Testis (tissue), 3 donors: ENCODE results near the gene IL23A. TPM values are rescaled to one million over a fixed set of nuclear protein-coding genes. Genes with fewer than 3 reads are reported as not detected.
"Not testable (repeated sequence)": the region's sequence is repeated elsewhere in the genome, so short reads cannot be mapped to it uniquely, and the experiment has no call there.

Experiments
- DNase-seq: peaks from one replicate; pipeline ENCODE4 v3.0.0-alpha.2; 2019
- H3K27ac ChIP-seq, 2 donors: fragments of 200-600 bp; sonication (generic); one replicate each; pipeline ENCODE4 v1.5.1; 2019
- H3K27me3 ChIP-seq: fragments of 200-600 bp; sonication (generic); one replicate; pipeline ENCODE4 v1.5.1; 2019
- H3K36me3 ChIP-seq: fragments of 200-600 bp; sonication (generic); one replicate; pipeline ENCODE4 v1.5.1; 2017; ENCODE audit warnings: low read depth; ENCODE audit errors: missing control alignments
- H3K4me1 ChIP-seq: fragments of 200-600 bp; sonication (generic); one replicate; pipeline ENCODE4 v1.5.1; 2019
- H3K4me3 ChIP-seq, 2 donors: fragments of 200-600 bp; sonication (generic); one replicate each; pipeline ENCODE4 v1.5.1; 2017 to 2019
- H3K9me3 ChIP-seq: fragments of 200-600 bp; sonication (generic); one replicate; pipeline ENCODE4 v1.5.1; 2017
- POLR2A ChIP-seq: fragments of 450-650 bp; IDR thresholded peaks from one replicate; pipeline ENCODE4 v1.6.1; 2017; ENCODE audit warnings: antibody characterized with exemption, mild to moderate bottlenecking, moderate library complexity
- WGBS, 2 donors: methylation state at CpG; one replicate each; pipeline ENCODE4 v1.1.5; 2018; 5-methylcytosine and 5-hydroxymethylcytosine counted together
- intact Hi-C: fragments of 100-400 bp; cut with DNase I; formaldehyde crosslinking; loops from one replicate; pipeline ENCODE4 v1.15.1; 2023; ENCODE audit warnings: low total_unique reads
- polyA plus RNA-seq: library from polyadenylated mRNA; stranded (reverse); fragments of 350-450 nt; fragmentation: Illumina TruSeq; extraction: RNeasy Lipid Tissue Mini Kit (QIAGEN cat#74804); gene quantifications from one replicate; pipeline ENCODE4 v1.2.3, GENCODE V29; 2014; ENCODE audit warnings: low read depth, low replicate concordance; ENCODE audit not compliant: insufficient read depth
- total RNA-seq, 2 donors: library from RNA; depleted of rRNA; stranded (reverse); fragments of >200 nt; gene quantifications; one replicate each; pipeline ENCODE4 v1.2.3, GENCODE V29; 2016
- TF ChIP-seq, protein P1 (sequence below), 3 experiments: fragments of 450-650 bp in 2 of 3; fragments of 200-600 bp in 1 of 3; sonication (generic) in 1 of 3; IDR thresholded peaks; one replicate each; pipeline ENCODE4 v1.5.1; 2016 to 2019; ENCODE audit warnings: antibody characterized with exemption in 3 of 3, mild to moderate bottlenecking in 2 of 3, moderate library complexity in 1 of 3

The IL23A gene
- total and polyA plus RNA-seq, 3 donors from 2014 or later = 8.1 to 34.9 (median 8.4) TPM

DNA sequence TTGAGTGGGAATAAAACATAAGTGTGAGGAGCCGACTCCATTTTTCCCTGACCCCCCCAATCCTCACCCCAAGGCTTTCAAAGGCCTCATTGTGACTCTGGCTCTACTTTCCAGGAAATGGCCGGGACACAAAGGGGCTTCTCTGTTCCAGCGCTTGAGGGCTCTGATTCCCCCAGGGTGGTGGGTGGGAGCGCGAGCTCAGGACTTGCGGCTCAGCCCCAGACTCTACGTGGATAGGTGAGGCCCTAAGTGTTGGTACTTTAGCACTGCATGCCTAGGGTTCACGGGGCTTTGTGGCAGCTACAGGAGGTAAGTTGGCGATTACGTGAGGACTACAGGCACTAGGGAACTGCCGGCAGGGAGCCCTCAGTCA, 23.4 kb upstream of the IL23A start:
- WGBS, 2 donors = 0 to 1% methylated on average over 8 to 11 of the region's 11 CpGs

DNA sequence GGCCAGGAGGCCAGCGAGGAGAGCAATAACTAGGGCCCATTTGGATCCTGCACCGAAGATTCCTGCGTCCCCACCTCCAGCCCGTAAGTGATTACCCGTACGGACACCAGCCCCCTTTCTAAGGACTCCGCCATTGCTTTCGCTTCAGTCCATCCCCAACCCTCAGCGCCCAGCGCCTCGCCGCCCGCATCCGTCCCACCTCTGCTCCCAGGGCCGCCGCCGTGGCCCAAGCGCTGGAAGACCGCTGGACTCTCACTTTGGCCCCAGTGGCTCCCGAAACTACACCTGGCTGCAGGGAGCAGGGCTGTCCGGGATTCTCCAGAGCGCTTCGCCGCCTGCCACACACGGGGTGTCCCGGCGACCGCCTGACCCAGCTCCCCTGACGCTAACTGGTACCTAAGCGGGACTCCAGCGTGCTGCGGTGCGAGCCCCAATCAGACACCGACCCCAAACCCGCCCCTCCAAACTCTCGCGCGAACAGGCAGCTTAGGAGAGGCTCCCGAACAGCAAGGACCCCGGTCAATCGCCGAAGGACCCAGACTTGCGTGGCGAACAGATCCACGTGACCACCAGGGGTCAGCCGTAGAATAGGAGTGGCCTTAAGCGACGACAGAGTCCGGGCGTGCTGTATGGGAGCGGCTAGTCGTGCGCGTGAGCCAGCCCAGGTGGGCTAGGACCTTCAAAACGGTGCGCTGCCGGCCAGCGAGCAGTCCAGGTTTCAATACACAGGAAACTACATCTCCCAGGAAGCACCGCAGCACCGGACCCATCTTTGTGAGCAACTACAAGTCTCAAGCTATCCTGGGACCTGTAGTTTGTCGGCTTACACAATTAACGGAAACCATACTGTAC, 22.8 kb upstream of the IL23A start, which contains the start of gene CNPY2:
Gene CNPY2, minus strand, starts transcription at position 367 of the 852 bp plus-strand sequence. CDS start 771 bp downstream, outside the sequence.
- Histone ChIP-seq H3K36me3 (no peaks in the 10 kb centered on the region), H3K9me3 (no peaks in the 10 kb centered on the region), H3K4me3 (peak within 1 kb of the TSS; percentile 59 to 93), H3K4me1 (peaks cover 10% of the 10 kb centered on the region), H3K27ac (peak within 1 kb of the TSS; percentile 79 to 92), H3K27me3 (no peaks in the 10 kb centered on the region)
- TF ChIP-seq POLR2A = no peak
- TF ChIP-seq, protein P1, sequence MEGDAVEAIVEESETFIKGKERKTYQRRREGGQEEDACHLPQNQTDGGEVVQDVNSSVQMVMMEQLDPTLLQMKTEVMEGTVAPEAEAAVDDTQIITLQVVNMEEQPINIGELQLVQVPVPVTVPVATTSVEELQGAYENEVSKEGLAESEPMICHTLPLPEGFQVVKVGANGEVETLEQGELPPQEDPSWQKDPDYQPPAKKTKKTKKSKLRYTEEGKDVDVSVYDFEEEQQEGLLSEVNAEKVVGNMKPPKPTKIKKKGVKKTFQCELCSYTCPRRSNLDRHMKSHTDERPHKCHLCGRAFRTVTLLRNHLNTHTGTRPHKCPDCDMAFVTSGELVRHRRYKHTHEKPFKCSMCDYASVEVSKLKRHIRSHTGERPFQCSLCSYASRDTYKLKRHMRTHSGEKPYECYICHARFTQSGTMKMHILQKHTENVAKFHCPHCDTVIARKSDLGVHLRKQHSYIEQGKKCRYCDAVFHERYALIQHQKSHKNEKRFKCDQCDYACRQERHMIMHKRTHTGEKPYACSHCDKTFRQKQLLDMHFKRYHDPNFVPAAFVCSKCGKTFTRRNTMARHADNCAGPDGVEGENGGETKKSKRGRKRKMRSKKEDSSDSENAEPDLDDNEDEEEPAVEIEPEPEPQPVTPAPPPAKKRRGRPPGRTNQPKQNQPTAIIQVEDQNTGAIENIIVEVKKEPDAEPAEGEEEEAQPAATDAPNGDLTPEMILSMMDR (IDR thresholded peaks at IDR 0.05) = peak in 2 of 3 experiments; percentile 18 to 47
- WGBS, 2 donors = 0 to 2% methylated on average over 30 to 57 of the region's 62 CpGs
- peak; percentile 97 for DNase-seq
- intact Hi-C loops = no loop called here

More for the DNA sequence above, 23.4 kb upstream of the IL23A start:
- DNase-seq = no peak
- Histone ChIP-seq H3K36me3 (no peaks in the 10 kb centered on the region), H3K27me3 (no peaks in the 10 kb centered on the region), H3K9me3 (no peaks in the 10 kb centered on the region), H3K27ac (peak overlapping the region; percentile 79 to 92), H3K4me3 (peak overlapping the region; percentile 59 to 93), H3K4me1 (peaks cover 10% of the 10 kb centered on the region)
- TF ChIP-seq, protein P1 (IDR thresholded peaks at IDR 0.05) = no peak
- no peak for TF ChIP-seq POLR2A
- intact Hi-C loops = no loop called here

DNA sequence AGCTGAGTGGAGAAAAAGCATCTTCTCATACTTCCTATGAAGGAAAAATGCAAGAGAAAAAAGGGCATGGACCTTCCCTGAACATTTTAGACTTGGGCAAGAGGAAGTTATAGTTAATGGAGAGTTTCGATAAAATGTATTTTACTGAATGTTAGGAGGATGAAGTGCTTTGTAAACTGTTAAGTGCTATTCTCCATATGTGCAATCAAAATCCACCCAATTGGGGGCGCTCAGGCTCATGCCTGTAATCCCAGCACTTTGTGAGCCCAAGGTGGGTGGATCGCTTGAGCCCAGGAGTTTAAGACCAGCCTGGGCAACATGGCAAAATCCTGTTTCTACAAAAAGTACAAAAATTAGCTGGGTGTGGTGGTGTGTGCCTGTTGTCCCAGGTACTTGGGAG, 21.0 kb upstream of the IL23A start:
- Histone ChIP-seq H3K36me3 (no peaks in the 10 kb centered on the region), H3K9me3 (no peaks in the 10 kb centered on the region), H3K27me3 (no peaks in the 10 kb centered on the region), H3K27ac (no peak overlapping the region), H3K4me3 (no peak overlapping the region), H3K4me1 (peaks cover 10% of the 10 kb centered on the region)
- intact Hi-C loops = no loop called here
- 92 to 99% methylated on average over 3 of the region's 3 CpGs for WGBS, 2 donors
- TF ChIP-seq, protein P1 (IDR thresholded peaks at IDR 0.05) = no peak
- no peak for TF ChIP-seq POLR2A
- no peak for DNase-seq

DNA sequence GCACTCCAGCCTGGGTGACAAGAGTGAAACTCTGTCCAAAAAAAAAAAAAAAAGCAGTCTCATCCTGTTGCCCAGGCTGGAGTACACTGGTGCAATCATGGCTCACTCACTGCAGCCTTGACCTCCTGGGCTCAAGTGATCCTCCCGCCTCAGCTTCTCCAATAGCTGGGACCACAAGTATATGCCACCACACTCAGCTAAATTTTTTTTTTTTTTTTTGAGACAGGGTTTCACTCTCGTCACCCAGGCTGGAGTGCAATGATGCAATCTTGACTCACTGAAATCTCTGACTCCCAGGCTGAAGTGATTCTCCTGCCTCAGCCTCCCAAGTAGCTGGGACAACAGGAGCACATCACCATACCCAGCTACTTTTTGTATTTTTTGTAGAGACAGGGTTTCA, 17.7 kb upstream of the IL23A start:
- WGBS, 2 donors = 94 to 98% methylated on average over 2 of the region's 2 CpGs
- no peak for TF ChIP-seq POLR2A
- TF ChIP-seq, protein P1 (IDR thresholded peaks at IDR 0.05) = no peak
- Histone ChIP-seq H3K9me3 (no peaks in the 10 kb centered on the region), H3K36me3 (no peaks in the 10 kb centered on the region), H3K4me3 (no peak overlapping the region), H3K27ac (no peak overlapping the region), H3K4me1 (no peaks in the 10 kb centered on the region), H3K27me3 (no peaks in the 10 kb centered on the region)
- DNase-seq = no peak
- intact Hi-C loops = no loop called here

DNA sequence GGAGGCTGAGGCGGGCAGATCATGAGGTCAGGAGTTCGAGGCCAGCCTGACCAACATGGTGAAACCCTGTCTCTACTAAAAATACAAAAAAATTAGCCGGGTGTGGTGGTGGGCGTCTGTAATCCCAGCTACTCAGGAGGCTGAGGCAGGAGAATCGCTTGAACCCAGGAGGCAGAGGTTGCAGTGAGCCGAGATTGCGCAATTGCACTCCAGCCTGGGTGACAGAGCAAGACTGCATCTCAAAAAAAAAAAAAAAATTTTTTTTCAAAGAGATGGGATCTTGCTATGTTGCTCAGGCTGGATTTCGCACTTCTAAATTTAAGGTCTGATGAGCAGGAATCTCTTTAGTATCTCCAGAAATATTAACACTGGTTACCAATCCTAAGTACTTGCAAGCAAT, 17.1 kb upstream of the IL23A start:
- H3K36me3 ChIP-seq, intact Hi-C loops, H3K27me3 ChIP-seq, H3K27ac ChIP-seq, H3K9me3 ChIP-seq, DNase-seq, H3K4me3 ChIP-seq, H3K4me1 ChIP-seq: not testable (repeated sequence)
- 91 to 95% methylated on average over 8 of the region's 8 CpGs for WGBS, 2 donors
